GM21717 (cell line): ENCODE results near the gene BLID.

ENCODE experiments used
- ATAC-seq: cut with Tn5 transposase; IDR thresholded peaks from one replicate; pipeline ENCODE4 v1.9.1; 2021; ENCODE audit warnings: mild to moderate bottlenecking, moderate library complexity; ENCODE audit not compliant: unreplicated experiment

BLID gene

DNA sequence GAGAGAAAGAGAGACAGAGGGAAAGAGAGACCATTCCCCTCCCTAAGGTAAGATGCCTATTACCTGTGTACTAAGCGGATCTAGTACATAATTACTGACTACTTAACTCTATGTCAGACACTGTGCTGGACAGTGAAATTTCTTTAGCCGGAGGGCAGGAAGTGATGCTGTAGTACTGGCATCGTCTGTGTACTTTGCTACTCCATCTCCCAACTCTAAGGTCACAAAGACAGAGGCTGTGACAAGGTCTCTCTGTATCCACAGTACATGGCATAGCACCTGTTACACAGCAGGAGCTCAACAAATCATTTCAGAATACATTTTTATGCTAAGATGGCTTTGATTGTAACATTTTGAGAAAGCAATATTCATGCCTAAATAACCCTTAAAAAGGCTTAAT is 9.0 kb downstream of the BLID start:
- ATAC-seq = no peak

DNA sequence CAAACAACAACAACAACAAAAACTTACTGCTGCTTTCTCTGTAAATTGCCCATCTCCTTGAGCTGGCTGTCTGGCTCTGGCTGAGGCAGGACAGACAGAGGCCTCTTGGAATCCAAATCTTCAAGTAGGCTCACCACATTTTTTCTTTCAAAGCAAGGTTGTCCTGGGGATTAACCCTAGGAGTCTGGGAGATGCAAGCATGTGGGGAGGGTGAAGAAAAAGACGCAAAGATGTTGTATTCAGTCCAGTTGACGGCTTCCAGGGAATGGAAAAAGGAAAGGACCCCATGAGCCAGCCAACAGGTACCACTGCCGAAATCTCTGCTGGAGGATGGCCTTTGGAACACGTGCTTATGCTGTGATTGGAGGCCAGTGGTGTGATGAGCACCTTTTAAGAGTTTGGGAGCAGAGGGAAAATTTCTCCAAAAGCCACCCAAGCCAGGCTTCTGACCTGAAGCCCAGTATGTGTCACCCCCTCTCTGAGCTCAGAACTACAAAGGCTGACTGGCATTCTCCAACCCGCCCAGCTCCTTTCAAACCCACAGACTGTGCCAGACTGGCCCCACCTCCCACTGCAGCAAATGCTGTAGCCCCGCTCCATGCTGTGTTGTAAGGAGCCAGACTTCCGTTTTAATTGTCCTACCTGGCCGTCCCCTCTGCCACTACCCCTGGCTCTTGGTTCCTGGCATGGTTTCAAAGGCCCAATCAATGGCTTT is 10.8 kb downstream of the BLID start:
- no peak for ATAC-seq

DNA sequence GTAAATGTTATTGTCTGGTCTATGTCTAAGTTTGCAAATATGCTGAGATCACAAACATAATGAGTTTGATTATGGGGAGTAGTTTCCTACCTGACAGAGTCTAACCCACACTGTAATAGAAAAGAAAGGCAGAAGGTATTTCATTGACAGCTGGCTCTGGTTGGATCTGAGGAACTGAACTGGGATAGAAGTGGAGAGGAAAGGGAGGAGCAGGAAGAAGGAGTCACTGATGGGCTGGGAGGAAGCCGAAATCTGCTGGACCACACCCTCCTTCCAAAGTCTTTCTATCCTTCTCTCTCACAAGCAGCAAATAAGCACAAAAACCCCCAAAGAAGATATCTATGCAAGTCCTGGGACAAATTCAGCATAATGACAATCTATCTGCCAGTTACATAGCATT is 11.7 kb downstream of the BLID start:
- no peak for ATAC-seq

DNA sequence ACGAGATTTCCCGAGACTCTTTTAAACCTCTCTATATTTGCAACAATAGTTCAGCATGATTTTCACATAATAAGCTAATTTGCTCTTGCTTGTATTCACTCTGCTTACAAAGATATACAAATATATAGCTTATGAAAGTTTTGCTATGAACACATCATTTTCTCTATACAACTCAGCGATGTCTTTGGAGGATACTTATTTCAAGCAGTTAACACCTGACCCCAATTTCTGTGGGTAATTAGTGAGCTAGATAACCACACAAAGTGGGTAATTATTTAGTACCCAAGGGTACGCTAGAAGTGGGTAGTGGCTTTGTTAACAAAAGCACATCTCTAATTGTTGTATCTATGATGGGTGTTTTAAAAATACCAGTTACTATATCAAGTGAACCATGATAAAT is 12.3 kb downstream of the BLID start:
- ATAC-seq = no peak

DNA sequence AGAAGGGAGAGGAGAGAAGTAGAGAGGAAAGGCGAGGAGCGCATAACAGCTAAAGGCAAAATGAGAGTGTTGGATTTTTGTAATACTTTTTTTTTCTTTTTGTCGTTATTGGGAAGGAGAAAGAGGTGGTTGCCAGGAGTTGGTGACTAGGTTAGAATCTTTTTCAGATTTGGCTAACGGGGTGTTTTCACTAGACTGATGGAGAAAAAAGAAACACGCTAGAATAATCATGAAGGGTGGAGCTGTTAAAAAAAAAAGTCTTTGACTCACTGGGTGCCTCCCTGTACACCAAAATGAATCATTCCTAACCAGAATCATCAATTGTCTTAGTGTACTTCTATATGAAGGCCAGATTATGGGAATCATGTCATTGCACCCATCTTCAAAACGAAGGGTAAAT is 12.7 kb downstream of the BLID start:
- ATAC-seq = no peak

DNA sequence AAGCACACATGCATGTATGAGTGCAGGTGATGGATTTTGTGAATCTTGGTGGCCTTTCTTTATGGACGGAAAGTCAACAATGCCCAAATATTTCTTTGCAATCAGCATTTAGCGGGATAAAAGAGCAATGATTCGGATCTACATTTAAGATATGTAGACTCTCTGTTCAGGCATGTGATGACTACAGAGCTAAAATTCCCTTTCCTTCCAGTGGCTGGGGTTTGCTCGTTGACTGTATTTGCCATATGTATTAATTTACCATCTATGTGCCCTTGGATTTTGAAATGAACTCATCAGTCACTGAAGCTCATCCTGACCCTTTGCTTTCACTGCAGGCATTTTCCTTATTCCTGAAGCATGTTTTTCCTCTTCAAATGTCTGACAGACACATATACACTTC is 13.6 kb downstream of the BLID start:
- ATAC-seq = no peak

DNA sequence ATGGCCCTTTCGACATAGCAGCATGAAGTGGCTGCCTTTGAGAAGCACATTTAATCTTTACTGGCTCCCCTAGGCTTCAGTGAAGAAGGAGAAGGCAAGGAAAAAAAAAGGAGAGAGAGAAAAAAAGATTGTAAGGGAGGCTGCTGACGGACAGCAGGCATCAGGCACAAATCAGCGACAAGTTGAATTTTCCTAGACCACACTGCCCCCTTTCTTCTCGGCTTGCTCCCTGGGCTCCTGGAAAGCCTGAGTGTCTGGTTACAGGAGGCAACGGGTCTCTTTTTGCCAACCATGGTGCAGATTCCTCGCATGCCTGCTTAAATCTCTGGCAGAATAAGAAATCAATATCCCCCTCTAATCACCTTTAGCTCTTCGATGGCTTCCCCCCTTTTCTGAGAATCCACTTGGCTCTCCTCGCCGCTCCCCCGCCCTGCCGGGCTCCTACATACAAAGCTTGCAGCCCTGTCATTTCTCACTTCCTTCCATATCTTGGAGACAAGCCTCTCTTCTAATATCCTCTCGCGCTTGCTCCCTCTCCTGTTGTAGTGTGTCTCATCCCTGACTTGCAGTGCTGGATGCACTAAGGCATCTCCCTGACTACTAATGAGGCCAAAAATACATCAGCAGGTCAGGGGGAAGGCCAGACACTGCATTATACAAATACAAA is 14.3 kb downstream of the BLID start:
- no peak for ATAC-seq

DNA sequence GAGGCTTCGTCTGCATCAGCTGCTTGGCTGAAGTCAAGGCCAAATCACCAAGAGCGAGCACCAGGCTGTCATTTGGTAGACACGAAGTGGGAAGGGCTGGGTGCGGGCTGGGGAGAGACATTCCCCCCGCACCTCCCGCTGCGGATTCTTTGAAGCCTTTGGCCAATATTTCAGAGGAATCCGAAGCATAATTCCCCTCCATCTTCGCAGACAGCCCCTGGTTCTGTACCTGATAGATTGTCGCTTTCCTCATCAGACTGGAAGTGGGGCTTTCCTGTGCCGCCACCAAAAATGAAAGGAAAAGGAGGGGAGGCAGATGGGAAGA is 15.3 kb downstream of the BLID start:
- no peak for ATAC-seq

DNA sequence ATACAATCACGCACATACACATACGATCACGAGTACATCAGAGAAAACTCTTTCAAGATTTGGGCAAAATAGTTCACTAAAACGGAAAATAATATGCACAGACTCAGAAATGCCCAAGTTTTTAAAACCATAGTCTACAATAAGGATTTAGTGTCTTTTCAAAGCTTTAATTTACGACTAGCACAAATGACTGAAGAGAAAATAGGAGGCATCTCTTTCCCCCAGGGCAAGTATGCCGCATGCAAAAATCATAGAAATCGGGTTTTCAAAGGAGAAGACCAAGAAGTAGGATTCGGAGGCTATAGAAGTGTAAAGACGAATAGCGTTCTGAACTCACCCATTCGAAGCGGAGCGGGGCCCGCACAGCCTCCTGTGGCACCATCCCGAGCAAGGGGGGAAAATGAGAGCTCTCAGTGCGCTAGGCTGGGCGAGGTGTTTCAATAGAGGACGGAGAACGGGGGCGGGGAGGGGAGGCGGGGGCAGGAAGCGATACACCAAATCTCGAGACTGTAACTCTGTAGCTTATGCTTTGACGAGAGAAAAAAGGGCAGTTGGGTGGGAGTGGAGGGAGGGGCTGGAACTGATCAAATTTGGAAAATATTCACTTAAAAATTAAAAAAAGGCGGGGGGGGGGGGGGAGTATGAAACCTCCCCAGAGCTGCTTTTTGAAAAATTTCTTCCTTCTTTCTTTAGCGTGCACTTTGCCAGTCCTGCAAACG is 15.8 kb downstream of the BLID start:
- no peak for ATAC-seq

DNA sequence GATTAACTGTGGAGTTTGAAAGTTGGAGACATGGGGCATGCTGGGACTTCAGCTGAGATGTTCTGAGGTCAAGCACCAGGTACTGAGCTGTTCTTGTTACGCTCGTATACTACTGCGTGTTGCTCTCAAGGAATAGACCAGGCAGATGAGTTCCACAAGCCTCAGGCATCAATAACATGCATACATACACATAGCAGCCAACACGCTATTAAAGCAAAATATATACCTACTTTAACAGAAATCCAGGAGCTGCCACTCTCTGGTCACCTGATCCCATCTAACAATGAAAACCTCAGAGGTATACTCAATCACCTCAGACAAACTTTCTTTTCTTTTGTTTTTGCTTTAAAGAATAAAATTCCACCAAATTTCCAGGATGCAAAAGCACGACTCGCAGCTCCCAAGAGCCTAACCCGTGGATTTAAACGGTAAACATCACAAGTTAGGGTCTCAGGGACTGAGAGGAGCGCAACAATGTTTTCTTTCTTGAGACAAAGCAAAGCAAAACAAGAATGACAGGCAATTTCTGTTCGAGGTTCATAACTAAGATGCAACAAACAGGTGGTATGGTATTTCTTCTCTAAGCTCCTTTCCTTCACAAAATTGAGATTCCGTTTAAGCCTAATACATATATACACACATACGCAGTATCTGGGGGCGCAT is 16.5 kb downstream of the BLID start:
- ATAC-seq = no peak

DNA sequence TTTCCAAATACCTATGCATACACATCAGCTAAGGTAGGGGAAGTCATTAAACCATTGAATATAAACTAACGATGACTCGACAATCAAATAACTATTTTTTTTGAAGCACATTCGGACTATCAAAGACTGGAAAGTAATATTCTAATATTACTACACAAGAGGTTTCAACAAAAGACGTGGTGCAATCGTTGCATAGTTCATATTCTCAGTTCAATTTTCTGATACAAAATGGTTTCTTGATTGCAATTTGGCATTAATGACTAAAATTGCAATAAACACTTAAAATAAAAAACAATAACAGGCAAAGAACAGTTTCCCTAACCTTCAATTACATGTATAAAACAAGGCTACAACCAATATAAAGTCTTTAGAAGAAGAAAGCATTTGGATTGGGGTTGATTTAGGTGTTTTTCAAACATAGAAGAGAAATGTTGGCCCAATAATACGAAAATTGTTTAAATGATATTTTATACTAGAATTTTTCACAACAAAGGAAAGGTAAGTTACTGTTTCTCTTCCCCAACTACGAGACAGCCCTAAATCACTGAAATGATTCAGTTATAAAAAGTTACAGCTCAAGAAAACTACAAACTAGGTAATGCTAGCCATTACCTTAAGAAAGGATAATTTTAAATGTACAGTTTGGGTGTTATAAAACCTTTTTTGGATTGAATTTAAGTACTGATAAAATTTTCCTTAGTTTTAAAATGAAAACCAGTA is 17.6 kb downstream of the BLID start:
- no peak for ATAC-seq

DNA sequence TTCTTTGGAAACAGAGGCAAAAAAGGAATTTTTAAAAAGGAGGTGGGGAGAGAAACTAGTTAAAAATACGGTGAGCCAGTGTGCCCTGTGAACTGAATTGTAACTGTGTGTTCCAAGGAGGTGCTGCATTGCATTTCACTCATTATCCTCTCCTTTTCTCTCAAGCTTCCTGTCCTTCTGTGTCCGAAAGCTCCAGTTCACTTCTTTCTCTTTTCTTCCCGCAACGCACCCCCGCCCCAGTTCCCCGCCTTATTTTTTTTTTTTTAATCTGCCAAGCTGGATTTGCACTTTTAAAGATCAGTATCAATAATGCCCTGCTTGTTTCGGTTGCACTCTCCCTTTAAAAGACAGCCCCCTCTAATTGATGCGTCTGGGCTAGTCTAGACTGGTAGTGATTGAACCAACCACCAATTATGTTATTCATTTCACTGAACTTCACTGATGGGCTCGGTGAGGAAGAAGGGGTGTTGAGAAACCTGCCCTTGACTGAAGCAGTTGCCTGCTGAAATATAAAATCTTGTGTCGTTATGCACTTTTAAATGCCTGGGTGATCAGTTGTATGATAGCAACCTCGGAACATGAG is 18.5 kb downstream of the BLID start:
- no peak for ATAC-seq

DNA sequence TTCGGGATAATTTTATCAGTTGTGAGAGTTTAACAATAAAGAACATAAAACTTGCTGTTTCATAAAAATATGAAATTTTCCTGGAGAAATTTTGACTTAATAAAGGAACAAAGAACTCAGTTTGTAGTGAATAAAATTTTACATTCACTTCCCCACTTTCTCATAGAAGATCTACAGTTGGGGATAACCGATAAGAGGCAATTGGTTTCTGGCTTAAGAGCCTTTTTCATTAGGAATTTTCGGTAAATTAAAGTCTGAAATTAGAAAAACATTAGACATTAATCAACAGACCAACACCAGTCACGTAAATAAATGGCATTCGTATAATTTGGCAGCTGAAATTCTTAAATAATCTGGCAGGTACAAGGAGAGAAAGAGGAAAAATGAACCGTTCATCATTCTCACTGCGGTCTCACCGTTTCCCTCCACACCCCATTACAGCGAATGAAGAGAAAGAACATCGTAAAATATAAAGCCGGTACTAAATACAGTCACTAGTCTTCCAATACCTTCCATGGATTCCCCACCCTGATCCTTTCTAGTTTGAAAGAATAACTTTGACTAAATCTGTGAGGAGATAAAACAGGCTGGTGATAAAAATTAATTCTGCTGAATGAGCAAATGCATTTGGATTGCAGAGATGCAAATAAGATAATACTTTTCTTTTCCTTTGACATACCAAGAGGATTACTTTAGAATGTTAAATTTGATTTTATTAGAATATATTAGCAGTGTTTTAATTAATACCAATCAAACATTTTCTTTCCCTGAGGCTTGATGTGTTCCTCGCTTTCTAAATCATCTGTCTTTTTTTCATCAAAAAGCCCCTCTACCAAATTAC is 19.5 kb downstream of the BLID start:
- ATAC-seq = no peak

DNA sequence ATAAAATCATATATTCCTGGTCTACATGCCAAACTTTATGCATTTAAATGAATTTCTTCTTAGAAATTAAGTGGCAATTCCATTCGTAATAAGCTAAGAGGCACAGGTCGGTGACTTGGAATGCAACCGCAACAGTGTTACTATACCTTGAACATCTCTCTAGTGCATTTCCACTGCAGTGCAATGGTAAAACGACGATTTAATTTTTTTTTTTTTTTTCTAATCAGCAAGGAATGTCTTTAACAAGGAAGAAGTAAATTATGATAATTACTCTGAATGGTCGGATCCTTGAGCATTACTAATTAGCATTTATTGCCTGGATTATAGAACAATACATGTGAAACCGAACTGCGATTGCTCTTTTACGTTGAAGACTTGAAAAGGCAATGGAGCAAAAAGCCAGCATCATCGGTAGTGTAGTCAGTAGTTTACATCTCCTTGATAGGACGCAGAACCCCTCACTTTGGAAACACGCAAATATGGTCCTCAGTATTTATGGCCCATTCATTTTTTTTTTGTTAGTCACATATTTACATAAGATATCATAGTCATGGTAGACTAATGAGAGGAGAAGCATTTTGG is 20.2 kb downstream of the BLID start:
- ATAC-seq = no peak

DNA sequence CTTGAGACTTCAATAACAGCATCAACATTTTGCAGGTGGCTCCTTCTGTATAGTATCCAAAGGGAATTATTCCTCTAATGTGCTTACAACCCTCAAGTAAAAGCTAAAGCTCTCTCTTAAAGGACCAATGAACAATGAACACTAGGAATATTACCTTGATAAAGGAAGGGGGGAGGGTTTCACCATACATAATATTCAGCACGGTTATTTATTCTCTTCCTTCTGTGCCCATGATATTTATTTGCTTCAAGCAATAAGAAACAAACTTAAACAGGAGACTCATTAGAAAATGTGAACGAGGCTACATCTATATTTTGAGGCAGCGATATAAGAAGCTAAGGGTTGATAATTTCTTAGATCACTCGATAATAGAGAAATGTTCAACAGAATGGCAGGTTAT is 21.2 kb downstream of the BLID start:
- ATAC-seq = no peak

DNA sequence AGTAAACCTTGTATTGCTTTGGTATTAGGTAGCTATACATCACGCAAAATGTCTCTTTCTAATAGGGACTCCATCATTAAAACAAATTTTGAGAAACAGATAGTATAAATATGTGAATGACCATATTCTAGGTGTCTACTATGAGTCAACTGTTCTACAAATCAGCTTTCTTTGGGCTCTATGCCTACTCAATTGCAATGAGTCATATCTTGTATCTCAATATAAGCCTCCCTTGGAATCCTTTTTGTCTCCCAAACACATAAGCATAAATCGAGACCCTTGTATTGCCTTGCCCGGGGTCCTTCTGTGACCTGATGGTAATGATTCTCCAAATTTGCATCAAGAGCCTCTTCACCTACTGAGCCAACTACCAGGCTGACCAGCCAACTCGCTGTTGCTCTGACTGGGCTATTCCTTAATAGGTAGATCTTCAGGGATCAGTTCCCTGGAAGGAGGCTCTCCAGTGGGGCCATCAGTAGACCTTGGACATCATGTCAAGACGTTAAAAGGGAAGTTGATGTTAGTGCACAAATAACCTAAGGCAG is 22.2 kb downstream of the BLID start:
- no peak for ATAC-seq

DNA sequence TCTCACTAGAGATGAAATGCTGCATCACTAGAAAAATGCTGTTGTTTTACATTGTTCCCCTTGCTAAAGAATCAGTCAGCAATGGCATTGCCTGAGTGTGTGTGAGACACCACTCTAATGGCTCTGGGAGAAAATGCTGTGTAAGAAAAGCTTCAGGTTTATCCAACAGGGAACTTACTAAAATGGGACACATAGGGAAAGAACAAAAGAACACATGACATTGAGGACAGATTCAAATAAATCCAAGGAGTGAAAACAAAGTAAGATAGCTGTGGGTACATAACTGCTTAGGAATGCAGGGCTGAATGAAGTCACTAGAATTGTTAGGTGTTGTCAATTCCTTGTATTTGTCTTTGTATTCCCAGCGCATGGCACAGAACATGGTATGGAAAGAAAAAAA is 24.2 kb downstream of the BLID start:
- no peak for ATAC-seq

DNA sequence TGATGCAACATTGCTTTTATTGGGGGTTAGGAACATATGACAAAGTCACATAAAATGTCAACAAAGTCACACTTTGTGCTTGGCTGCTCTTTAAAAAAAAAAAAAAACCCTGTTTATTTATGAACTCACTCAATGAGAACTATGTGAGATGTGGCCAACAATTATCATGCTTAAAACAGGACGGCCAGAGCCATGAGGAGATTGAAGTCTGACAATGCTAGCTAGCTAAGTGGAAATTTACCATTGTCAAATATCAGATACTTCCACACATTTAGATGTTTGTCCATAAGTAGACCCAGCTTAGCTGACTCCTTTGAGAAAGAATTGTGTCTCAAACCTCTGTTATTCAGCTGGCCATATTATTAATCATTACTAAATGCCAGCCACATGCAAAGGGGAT is 26.9 kb downstream of the BLID start:
- ATAC-seq = no peak

DNA sequence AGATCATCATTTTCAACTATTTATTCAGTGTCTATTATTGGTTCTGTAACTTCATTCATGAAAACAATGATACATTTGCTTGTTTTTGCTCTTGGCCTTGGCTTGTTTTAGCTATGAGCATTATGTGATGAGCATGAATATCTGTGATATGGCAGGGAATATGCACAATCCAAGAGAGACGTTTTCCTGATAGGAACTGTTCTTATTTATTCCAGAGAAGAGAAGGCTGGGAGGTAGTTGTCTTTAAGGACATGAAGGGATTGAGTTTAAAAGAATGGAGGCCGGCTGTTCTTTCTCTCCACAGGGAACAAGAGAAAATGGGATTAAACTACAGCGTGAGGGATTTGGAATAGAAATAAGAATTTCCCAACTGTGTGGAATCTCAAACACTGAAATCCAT is 30.3 kb downstream of the BLID start:
- no peak for ATAC-seq
